DMS153 (cell line): ENCODE measurements around the gene MYH6.
"Not testable (repeated sequence)": the region's sequence is repeated elsewhere in the genome, so short reads cannot be mapped to it uniquely, and the experiment has no call there.

Experiments
- DNase-seq: peaks from one replicate; lab custom pipeline; 2025; lab: John Stamatoyannopoulos, UW

The MYH6 gene

DNA sequence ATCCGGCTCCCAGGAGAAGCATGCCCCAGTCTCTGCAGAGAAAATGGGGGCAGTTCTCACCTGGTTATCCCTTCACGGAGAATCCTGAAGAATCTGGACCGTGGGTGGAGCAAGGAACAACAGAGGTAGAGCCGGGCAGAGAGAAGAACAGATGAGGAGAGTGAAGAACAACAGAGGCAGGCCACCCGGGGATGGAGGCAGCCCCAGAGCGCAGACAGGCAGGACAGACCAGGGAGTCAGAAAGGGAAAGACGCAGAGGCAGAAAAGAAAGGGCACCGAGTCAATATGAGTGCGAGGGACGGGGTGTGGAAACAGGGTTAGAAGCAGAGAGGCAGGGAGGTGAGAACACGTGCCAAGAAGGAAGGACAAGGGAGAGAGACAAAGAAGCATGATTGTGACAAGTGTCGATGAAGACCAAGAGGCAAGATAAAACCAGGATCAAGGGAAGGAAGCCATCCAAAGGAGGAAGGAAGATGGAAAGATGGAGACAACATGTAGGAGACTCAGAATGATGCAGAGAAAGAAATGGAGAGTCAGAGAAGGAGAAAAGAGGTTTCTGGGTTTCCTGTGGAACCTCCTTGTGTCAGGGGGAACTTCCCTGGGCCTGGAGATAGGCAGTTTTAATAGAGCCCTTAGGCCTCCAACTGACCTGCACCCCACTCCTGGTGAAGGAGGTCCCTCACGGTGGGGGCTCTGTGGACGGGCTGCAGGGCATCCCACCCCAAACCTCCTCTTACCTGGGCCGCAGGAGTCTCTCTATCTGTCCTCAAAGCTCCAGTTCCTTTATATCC lies at the start of gene MYH6:
MYH6 (minus strand) TSS at position 758 of the 791 bp plus-strand sequence. CDS start 1,050 bp downstream, outside the sequence.
- no peak for DNase-seq

GRCh38 chr14:23456883-23457586 lies 49.0 kb upstream of the MYH6 start:
- not testable (repeated sequence) for DNase-seq

DNA sequence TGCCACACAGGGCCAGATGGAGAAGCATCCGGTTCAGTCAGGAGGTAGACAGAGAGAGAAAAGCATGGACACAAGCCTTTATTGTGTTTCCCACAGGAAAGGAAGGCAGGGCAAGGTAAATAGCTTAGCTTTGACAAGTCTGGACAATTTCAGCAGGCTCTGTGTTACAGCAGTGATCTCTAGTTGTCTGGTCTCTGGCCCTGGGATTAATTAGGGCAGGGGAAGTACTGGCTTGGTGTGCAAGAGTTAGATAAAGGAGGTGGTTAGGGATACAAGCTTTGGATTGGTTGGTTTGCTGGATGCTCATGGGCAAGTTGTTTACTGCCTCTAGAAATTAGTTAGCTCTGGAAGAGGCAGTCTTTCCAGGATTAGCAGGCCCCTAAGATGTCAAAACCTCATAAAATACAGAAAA lies 46.4 kb upstream of the MYH6 start:
- DNase-seq, result peak; percentile 32

- DNase-seq, result no peak
These were observed 44.2 kb upstream of the MYH6 start for GRCh38 chr14:23452237-23452636.

- DNase-seq, result no peak
These were observed 42.3 kb upstream of the MYH6 start for GRCh38 chr14:23450379-23450778.

- no peak for DNase-seq
These were observed 41.2 kb upstream of the MYH6 start for GRCh38 chr14:23449314-23449713.

GRCh38 chr14:23447361-23448350 lies 39.6 kb upstream of the MYH6 start:
- no peak for DNase-seq

GRCh38 chr14:23446291-23446851 lies 38.3 kb upstream of the MYH6 start:
- DNase-seq, result no peak

DNA sequence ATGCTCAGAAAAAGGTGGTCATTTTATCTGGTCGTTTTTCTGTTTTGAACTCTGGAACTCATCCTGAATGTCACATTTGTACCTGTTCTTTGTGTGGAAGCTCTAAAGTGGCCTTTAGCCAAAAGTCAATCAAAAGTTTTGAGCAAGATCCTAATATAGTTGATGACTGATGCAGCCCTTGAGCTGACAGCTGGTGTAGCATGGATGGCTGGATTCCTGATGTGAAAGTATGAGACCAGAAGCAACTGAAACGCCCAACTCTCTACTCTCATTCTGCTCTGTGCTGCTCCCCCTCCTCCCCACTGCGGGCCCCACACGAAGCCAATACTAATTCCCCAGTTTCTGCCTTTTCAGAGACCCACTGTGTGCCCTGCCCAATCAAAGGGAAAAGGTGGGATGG lies 37.7 kb upstream of the MYH6 start:
- DNase-seq, result no peak

DNA sequence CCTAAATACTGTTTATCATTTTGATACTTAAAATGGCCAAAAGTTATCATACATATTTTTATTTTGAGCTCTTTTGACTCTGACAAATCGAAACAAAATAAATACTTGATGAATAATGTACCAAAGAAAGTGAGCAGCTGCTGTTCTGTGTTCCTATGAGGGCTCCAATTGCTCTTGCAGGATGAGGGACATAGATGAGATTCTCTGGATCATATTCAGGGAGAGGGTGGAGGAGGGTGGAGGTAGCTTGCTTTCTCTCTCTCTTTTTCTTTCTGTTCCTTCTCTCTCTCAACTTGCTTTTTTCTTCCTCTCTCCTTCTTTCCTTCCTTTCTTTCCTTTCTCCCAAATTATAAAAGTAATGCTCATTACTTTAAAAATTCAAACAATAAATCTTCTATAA lies 36.2 kb upstream of the MYH6 start:
- DNase-seq, result no peak

- DNase-seq, result no peak
These were observed 35.8 kb upstream of the MYH6 start for GRCh38 chr14:23443881-23444280.

GRCh38 chr14:23443411-23443812 lies 35.3 kb upstream of the MYH6 start:
- no peak for DNase-seq

GRCh38 chr14:23442721-23443356 lies 34.8 kb upstream of the MYH6 start:
- DNase-seq, result no peak

DNA sequence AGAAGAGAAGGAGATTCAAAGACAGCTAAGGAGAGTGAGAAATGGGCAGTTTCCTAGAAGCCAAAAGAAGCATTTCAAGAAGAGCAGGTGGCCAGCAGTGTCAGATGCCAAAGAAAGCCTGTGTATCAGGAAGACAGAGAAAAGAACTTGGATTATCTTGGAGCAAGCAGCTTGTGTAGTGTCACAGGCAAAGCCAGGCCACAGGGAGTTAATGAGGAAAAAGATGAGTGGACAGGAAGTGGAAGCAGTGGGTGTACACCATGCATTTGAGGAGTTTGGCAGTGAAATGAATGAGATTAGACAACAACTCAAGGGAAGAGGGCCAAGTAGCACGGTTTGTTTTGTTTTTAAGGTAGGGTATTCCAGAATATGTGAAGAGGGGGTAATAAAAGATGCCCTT lies 33.0 kb upstream of the MYH6 start:
- DNase-seq, result no peak

- no peak for DNase-seq
These were observed 31.2 kb upstream of the MYH6 start for GRCh38 chr14:23439107-23439835.

DNA sequence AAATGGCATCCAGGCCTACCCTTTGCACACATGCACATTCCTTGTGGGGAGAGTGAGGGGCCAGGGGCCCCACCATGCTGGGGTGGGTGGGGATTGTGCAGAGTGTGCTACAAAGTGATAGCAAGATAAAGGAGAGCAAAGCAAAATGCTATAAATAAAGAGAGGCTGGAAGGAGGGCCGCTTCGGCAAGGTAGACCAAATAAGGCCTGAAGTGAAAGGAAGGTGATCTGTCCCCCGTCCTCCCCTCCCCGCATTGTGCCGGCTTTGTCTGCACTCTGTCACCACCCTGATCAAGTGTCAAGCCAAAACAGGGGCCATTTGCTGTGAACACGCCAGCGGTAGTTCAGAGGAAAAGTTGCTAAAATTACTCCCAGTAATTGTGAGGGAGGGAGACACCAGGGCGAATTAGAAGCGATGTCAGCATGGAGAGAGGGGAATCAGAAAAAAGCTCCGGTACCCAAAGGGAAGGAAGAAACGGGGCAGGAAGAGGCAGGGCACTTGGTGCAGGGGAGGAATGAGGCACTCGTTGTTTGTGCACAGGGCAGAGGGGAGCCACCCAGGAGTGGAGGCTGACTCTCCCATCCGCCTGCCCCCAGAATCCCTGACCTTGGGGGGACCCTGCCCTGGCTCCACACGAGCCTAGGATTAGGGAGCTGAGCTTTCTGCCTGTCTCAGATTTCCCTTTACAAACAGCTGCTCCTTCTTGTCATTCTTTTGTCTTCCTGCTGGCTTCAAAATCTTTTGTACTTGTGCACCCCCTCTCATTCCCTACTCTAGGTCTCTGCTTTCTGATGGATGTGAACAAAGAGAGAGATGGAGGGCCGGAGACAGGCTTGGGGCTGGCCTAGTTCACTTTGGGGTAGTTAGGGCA lies 30.3 kb upstream of the MYH6 start:
- no peak for DNase-seq

DNA sequence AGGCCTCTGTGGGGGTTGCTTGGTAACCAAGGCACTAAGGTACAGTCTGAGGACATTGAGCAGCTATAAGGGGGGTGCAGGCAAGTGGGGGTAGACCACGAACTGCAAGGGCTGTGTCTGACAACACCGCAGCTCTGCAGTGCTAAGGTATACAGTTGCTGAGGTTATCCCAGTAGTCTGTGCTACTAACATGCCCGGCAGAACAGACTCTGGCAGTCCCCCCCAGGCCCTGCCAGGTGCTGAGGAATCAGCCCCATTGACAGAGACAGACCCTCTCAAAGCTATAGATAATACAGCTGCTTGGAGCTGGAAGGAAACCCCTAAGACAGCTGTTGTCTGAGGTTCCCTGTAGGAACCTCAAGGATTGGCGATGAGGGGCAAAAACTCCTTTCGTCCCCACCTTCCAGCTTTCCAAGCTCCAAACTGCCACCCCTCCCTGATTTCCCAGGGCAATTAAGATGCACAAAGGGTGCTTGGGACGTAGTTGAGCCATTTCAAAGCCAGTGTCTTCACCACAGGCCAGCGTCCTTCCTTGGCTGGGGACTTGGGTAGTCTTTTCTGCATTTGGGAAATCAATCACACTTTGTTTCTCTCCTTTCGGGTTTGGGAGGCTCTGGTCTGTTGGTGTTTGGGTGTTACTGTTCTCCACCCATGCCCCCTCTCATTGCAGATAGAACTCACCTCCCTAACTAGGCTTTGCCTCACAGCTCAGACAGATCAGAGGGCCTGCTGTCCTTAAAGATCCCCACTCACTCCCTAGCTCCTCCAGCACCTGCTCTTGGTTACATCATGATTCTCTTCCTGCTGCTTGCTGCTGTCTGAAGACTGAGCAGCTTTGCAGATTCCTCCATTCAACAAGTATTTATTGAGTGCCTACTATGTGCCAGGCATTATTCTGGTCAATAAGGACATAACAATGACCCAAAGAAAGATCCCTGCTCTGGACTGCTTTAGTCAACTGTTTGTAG lies 29.3 kb upstream of the MYH6 start:
- DNase-seq, result no peak

DNA sequence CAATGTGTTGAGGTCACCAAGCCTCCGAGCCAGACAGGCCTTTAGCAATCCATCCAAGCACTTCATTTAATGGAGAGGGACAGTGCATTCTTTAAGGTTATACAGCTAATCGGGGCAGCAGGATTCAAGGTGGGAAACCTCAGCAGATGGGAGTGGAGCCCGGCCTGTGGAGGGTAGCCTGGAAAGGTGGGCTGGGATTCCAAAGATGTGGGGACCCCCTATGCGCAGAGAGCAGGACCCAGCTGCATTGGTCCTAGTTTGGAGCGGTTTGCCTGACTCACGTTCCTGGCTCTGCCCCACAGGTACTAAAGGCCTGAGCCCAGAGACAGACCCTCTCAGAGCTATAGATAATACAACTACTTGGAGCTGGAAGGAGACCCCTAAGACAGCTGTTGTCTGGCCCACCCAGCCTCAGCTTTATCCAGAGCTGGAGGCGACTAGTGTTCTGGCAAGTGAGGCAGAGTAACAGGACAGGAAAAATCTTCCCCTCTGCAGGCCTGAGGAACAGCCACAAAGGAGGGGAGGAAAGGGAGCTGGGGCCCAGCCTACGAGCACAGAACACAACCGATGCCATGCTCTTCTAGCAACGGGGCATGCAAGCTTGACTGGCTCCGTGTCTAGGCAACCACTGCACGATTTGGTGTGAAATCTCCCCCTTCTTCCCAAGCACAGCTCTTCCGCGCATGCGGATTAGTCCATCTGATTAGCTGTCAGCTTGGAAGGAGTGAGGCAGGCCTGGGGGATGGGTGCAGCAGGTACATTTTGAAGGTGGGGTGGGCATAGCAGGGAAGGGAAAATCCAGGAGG lies 28.5 kb upstream of the MYH6 start:
- DNase-seq, result no peak
